Measurements from ENCODE around the gene TOP3B.

DNA sequence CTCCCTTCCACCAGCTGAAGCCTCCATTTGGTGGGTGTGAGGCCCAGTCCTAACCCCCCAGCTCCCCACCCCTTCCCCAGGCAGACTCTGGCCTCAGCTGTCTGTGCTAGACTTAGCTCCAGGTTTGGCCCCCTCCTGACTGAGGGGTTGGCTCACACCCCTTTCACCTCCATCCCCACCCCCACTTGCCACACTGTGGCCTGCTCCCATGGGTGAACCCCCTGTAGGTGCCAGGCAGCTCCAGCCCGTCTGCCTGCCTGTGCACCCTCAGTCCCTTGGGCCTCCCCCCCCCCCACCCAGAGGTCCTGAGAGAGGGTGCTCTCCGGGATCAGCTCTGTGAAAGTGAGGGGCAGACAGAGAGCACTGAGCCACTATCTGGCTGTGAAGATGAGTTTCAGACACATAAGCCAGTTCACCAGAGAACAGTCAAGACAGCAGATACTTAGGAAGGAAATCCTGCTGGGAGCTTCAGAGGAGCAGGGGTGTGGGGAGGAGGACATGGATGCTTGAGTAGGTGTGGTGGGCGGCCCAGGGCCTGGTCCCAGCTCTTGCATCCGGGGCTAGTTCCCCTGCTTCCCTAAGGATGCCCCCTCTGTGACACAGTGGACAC, 66.2 kb downstream of the TOP3B start:
- TF ChIP-seq, protein P1, sequence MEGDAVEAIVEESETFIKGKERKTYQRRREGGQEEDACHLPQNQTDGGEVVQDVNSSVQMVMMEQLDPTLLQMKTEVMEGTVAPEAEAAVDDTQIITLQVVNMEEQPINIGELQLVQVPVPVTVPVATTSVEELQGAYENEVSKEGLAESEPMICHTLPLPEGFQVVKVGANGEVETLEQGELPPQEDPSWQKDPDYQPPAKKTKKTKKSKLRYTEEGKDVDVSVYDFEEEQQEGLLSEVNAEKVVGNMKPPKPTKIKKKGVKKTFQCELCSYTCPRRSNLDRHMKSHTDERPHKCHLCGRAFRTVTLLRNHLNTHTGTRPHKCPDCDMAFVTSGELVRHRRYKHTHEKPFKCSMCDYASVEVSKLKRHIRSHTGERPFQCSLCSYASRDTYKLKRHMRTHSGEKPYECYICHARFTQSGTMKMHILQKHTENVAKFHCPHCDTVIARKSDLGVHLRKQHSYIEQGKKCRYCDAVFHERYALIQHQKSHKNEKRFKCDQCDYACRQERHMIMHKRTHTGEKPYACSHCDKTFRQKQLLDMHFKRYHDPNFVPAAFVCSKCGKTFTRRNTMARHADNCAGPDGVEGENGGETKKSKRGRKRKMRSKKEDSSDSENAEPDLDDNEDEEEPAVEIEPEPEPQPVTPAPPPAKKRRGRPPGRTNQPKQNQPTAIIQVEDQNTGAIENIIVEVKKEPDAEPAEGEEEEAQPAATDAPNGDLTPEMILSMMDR (IDR thresholded peaks at IDR 0.05): no peak
- no peak for TF ChIP-seq POLR2AphosphoS5 (IDR thresholded peaks at IDR 0.05; ENCODE audit: low read depth, low read length)
- TF ChIP-seq, protein P2, sequence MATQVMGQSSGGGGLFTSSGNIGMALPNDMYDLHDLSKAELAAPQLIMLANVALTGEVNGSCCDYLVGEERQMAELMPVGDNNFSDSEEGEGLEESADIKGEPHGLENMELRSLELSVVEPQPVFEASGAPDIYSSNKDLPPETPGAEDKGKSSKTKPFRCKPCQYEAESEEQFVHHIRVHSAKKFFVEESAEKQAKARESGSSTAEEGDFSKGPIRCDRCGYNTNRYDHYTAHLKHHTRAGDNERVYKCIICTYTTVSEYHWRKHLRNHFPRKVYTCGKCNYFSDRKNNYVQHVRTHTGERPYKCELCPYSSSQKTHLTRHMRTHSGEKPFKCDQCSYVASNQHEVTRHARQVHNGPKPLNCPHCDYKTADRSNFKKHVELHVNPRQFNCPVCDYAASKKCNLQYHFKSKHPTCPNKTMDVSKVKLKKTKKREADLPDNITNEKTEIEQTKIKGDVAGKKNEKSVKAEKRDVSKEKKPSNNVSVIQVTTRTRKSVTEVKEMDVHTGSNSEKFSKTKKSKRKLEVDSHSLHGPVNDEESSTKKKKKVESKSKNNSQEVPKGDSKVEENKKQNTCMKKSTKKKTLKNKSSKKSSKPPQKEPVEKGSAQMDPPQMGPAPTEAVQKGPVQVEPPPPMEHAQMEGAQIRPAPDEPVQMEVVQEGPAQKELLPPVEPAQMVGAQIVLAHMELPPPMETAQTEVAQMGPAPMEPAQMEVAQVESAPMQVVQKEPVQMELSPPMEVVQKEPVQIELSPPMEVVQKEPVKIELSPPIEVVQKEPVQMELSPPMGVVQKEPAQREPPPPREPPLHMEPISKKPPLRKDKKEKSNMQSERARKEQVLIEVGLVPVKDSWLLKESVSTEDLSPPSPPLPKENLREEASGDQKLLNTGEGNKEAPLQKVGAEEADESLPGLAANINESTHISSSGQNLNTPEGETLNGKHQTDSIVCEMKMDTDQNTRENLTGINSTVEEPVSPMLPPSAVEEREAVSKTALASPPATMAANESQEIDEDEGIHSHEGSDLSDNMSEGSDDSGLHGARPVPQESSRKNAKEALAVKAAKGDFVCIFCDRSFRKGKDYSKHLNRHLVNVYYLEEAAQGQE (IDR thresholded peaks at IDR 0.05; ENCODE audit: insufficient read depth in 1 of 2, low read depth in 2 of 2, low read length in 1 of 2): no peak
